A673 (cell line): Measurements from ENCODE around the gene BRCA2.

Experiments
- EZH2 ChIP-seq: fragments of 200-600 bp; sonication (generic); IDR thresholded peaks from 2 replicates; pipeline ENCODE4 v1.6.1; 2017; ENCODE audit warnings: borderline replicate concordance, low read depth, mild to moderate bottlenecking, mixed read lengths, antibody characterized with exemption, low read length; ENCODE audit not compliant: poor library complexity, severe bottlenecking
- TF ChIP-seq, protein P1 (sequence below): fragments of 300-800, 200-600 bp; sonication (generic); conservative IDR thresholded peaks from 2 replicates; pipeline ENCODE4 v1.5.1; 2017; ENCODE audit warnings: low read depth, mild to moderate bottlenecking, antibody characterized with exemption, low read length, moderate library complexity, mixed read lengths

DNA sequence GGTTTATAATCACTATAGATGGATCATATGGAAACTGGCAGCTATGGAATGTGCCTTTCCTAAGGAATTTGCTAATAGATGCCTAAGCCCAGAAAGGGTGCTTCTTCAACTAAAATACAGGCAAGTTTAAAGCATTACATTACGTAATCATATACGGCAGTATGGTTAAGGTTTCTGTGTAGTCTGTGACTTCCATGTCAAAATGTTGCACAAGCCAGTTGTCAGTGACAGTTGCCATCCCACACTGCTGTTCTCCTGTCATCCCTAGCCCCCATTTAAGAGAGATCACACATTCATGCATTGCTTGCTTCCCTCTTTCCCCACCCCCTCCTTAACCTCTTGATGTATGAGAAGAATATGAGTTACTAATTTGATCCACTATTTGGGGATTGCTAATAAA is 47.3 kb downstream of the BRCA2 start:
- TF ChIP-seq, protein P1, sequence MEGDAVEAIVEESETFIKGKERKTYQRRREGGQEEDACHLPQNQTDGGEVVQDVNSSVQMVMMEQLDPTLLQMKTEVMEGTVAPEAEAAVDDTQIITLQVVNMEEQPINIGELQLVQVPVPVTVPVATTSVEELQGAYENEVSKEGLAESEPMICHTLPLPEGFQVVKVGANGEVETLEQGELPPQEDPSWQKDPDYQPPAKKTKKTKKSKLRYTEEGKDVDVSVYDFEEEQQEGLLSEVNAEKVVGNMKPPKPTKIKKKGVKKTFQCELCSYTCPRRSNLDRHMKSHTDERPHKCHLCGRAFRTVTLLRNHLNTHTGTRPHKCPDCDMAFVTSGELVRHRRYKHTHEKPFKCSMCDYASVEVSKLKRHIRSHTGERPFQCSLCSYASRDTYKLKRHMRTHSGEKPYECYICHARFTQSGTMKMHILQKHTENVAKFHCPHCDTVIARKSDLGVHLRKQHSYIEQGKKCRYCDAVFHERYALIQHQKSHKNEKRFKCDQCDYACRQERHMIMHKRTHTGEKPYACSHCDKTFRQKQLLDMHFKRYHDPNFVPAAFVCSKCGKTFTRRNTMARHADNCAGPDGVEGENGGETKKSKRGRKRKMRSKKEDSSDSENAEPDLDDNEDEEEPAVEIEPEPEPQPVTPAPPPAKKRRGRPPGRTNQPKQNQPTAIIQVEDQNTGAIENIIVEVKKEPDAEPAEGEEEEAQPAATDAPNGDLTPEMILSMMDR, result no peak
- TF ChIP-seq EZH2, result no peak
